Bronchial epithelial cell (primary cell): ENCODE results near the gene CACNB4. TPM values are rescaled to one million over a fixed set of nuclear protein-coding genes. Genes with fewer than 3 reads are reported as not detected.

Experiments
- DNase-seq: peaks from one replicate; pipeline ENCODE4 v3.0.0-alpha.2; 2010; ENCODE audit warnings: low read depth
- FAIRE-seq: peaks from 2 replicates; lab custom pipeline; 2011; peaks lifted over from hg19 to GRCh38; lab: Jason Lieb, UNC
- H3K27me3 ChIP-seq: 2 replicates; pipeline ENCODE4 v1.5.1; 2011; ENCODE audit warnings: low read length; ENCODE audit not compliant: control insufficient read depth, insufficient read depth
- H3K36me3 ChIP-seq: 2 replicates; pipeline ENCODE4 v1.5.1; 2011; ENCODE audit warnings: low read length; ENCODE audit not compliant: control insufficient read depth, insufficient read depth
- H3K4me3 ChIP-seq: 2 replicates; pipeline ENCODE4 v1.5.1; 2011; ENCODE audit warnings: mild to moderate bottlenecking, low read depth, low read length, control low read depth
- CTCF ChIP-seq: IDR thresholded peaks from 2 replicates; pipeline ENCODE4 v1.5.1; 2011; ENCODE audit warnings: mild to moderate bottlenecking, moderate library complexity, low read length, control low read depth, inconsistent platforms; ENCODE audit not compliant: insufficient read depth, severe bottlenecking
- total RNA-seq: library from RNA; depleted of rRNA; stranded (reverse); fragments of >200 nt; gene quantifications from 2 replicates; pipeline ENCODE4 v1.2.1, GENCODE V29; 2014

Gene CACNB4
- total RNA-seq, 1 donor from 2014 or later = 0.53 TPM

GRCh38 chr2:151783133-151783520, 315.7 kb downstream of the CACNB4 start:
- peaks cover 7% of the 10 kb centered on the region for H3K36me3 ChIP-seq
- H3K4me3 ChIP-seq = no peak overlapping the region
- no peak for TF ChIP-seq CTCF
- H3K27me3 ChIP-seq = no peaks in the 10 kb centered on the region
- no peak for DNase-seq
- FAIRE-seq = no peak

Other genes starting within 250 kb of the CACNB4 start
- gene STAM2, start 76.7 kb upstream of the CACNB4 start, total RNA-seq = 32.1 and 33.4 TPM in 2 replicates
- 15.1 and 24.7 TPM in 2 replicates for gene FMNL2, start 236.1 kb upstream of the CACNB4 start, total RNA-seq